ENCODE results near the gene PRAMEF20. TPM values are rescaled to one million over a fixed set of nuclear protein-coding genes. Genes with fewer than 3 reads are reported as not detected.

The PRAMEF20 gene
- not detected in 2 replicates for total RNA-seq

DNA sequence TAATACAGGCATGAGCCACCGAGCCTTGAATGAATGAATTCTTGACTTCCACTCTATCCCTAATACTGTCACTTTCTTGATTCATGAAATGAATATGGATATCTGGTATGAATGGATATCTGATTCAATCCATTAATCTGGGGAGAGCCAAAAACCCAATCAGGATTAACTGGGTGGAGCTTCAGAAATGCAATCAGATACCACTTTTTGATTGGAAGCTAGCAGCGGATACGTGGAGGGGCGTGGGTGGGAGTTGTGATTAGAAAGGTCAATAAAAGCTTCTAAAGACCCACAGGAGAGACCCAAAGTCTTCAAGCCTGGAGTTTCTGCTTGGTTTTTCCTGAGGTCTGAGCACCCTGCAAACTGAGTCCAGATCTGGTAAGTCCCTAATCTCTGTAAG, at the start of gene PRAMEF20:
Gene PRAMEF20, plus strand, starts transcription at position 301 of the 400 bp plus-strand sequence. CDS start 5,905 bp downstream, outside the sequence.

DNA sequence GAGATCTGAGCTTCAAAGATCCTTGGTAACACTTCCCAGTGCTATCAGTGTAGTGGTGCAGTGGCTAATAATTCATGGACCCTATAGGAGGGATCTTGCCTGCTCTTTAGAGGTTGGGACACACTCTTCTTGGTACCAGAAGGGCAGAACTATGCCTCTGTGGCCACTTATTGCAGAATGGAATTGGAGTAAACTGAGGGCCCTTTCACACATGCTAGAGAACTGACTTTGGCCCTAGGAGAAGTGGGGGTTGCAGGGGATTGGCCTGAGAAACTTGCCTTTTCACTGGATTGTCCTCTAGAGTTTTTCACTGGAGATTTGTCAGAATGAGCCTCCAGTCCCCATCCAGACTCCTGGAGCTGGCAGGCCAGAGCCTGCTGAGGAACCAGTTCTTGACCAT, 20.9 kb upstream of the PRAMEF20 start, which contains the start of gene PRAMEF17:
Gene PRAMEF17, plus strand, starts transcription at position 301 of the 400 bp plus-strand sequence. Its CDS starts 26 bp downstream, at position 327.

Other genes starting within 250 kb of the PRAMEF20 start
- not detected in 2 replicates for gene HNRNPCL4, start 244.8 kb upstream of the PRAMEF20 start, total RNA-seq
- gene PRAMEF9, start 238.6 kb upstream of the PRAMEF20 start, total RNA-seq = not detected in 2 replicates
- gene PRAMEF13, start 209.0 kb upstream of the PRAMEF20 start, total RNA-seq = not detected in 2 replicates
- gene PRAMEF18, start 184.3 kb upstream of the PRAMEF20 start, total RNA-seq = not detected in 2 replicates
- gene PRAMEF5, start 156.3 kb upstream of the PRAMEF20 start, total RNA-seq = not detected in 2 replicates
- not detected in 2 replicates for gene PRAMEF8, start 125.3 kb upstream of the PRAMEF20 start, total RNA-seq
- not detected in 2 replicates for gene PRAMEF33, start 106.9 kb upstream of the PRAMEF20 start, total RNA-seq
- gene PRAMEF15, start 94.9 kb upstream of the PRAMEF20 start, total RNA-seq = not detected in 2 replicates
- gene PRAMEF14, start 63.3 kb upstream of the PRAMEF20 start, total RNA-seq = not detected in 2 replicates
- gene PRAMEF19, start 38.5 kb upstream of the PRAMEF20 start, total RNA-seq = not detected in 2 replicates
- gene PRAMEF17, start 20.8 kb upstream of the PRAMEF20 start, total RNA-seq = not detected in 2 replicates
- 0.50 TPM in 1 of 2 replicates, not detected in the other for gene LRRC38, start 103.6 kb downstream of the PRAMEF20 start, total RNA-seq
- gene PDPN, start 173.4 kb downstream of the PRAMEF20 start, total RNA-seq = 1.5 and 15.9 TPM in 2 replicates